Measurements from ENCODE around the gene LCORL.
A peak's percentile ranks its signal among the peaks of the same experiment; 100 is the strongest.

Gene LCORL

DNA sequence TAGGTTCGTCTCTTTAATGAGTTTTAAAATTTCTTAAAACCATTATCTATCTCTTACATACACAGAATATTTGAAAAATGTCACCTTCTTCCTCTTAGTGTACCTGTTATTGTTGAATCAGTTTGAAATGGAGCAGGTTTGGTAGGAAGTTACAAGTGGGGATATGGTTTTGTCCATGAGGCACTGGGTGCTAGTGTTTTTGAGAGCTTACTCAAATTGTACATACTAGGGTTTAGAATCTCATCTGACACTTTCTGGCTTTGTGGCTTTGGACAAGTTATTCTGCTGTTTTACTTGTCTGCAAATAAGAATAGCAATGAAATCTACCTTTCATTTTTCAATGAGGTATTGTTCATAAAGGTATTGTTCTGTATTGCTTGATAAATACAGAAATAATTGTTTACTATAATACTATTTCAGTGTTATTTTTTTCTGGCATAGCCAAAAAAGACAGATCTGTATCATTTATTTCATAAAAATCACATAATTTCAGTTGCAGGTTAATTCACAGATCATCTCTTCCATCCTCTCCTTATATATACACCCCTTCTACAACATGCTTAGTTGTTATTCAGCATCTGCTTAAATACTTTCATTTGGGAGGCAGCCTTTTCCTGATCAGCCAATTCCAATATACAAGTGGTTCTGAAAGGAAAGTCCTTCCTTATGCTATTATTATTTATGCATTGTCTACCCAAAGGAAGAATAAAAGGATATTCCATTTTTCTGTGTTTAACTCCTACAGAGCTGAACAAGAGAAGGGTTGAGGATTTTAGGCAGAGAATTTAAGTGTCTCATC, 197.5 kb downstream of the LCORL start:
- DNase-seq: no peak

DNA sequence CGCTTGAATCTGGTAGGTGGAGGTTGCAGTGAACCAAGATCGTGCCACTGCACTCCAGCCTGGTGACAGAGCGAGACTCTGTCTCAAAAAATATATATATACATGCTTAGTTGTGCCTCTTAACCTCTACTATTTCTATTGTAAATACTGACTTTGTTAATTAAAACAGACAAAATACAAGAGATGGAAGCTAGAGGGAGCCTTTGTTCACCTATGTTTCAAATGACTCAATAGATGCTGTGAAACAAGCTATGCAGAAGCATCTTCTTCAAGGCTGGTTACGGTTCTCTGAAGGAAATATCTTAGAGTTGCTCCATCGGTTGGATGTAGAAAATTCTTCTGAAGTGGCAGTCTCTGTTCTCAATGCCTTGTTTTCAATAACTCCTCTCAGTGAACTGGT, 204.5 kb downstream of the LCORL start:
- no peak for DNase-seq

DNA sequence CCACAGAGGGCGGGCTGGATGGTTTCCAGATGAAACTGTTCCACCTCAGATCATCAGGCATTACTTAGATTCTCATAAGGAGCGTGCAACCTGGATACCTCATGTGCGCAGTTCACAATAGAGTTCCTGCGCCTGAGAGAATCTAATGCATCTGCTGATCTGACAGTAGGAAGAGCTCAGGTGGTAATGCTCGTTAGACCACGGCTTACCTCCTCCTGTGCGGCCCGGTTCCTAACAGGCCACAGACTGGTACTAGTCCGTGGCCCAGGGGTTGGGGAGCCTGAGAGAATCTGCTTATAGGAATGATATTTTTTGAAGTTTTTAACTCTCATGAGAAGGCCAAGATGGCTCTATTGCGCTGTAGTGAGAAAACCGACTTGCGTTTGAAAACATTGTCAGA, 205.4 kb downstream of the LCORL start:
- no peak for DNase-seq

DNA sequence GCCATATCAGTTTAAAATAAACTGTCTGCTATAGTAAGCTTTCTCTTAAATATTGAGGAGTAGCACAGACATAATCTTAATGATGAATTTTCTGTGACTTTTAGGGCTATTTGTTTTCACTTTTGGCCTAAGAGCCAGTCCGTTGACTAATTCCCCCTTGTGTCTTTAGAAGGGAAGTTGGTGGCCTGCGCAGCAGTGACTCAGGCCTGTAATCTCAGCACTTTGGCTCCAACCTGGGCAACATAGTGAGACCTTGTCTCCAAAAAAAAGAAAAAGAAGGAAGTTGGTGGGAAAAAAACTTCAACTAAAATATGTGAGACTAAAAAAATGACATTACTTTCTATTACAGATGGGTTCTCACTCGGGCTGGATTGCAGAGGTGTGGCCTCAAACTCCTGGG, 207.4 kb downstream of the LCORL start:
- no peak for DNase-seq

- no peak for DNase-seq
These were observed 208.8 kb downstream of the LCORL start for GRCh38 chr4:17812801-17813200.

DNA sequence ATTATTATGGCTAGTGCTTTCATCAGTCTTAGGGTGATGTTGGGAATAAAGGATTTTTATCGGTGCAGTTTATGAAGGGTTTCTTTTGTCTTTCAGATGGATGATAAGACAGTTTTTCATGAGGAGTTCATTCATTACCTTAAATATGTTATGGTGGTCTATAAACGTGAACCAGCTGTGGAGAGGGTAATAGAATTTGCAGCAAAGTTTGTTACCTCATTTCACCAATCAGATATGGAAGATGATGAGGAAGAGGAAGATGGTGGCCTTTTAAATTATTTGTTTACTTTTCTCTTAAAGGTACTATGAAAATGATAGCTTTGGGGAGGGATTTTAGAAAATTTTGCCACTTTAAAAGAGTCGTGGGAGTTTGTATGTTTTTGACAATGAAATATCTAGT, 209.4 kb downstream of the LCORL start:
- no peak for DNase-seq

GRCh38 chr4:17811078-17811603, 210.4 kb downstream of the LCORL start:
- DNase-seq: no peak

GRCh38 chr4:17810260-17811077, 211.1 kb downstream of the LCORL start, which contains the start of the genes DCAF16 and NCAPG:
DCAF16 (minus strand) TSS chr4:17810757; CDS start chr4:17804141, 6,616 bp downstream.
NCAPG (plus strand) TSS chr4:17810979; CDS start chr4:17811078, 99 bp downstream.
- peak; percentile 98 for DNase-seq

GRCh38 chr4:17809667-17810066, 211.9 kb downstream of the LCORL start:
- no peak for DNase-seq

DNA sequence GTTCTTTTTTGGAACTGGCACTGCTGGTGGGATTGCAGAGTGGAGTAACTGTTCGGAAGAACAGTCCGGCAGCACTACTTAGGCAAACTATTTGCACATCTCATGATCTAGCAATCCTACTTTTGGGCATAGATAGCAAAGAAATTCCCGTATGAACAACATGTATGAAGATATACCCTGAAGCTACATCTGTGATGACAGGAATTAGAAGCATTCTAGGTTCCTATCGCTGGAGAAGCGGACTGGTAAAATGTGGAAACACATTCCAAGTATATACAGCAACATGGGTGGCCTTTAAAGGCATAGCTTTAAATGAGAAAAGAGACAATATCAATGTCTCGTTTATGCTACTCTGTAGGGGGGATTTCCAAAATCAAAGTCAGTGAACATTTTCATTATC, 214.1 kb downstream of the LCORL start:
- no peak for DNase-seq

GRCh38 chr4:17805580-17806155, 215.9 kb downstream of the LCORL start:
- no peak for DNase-seq

GRCh38 chr4:17797808-17798207, 223.7 kb downstream of the LCORL start:
- no peak for DNase-seq

GRCh38 chr4:17794730-17795129, 226.8 kb downstream of the LCORL start:
- no peak for DNase-seq

Measured in activated CD8-positive, alpha-beta memory T cell treated with anti-CD3 and anti-CD28 coated beads, Interleukin-2, amount 50 U/mL, for 48 hours (primary cell).